ENCODE data around the gene NTM.

DNA sequence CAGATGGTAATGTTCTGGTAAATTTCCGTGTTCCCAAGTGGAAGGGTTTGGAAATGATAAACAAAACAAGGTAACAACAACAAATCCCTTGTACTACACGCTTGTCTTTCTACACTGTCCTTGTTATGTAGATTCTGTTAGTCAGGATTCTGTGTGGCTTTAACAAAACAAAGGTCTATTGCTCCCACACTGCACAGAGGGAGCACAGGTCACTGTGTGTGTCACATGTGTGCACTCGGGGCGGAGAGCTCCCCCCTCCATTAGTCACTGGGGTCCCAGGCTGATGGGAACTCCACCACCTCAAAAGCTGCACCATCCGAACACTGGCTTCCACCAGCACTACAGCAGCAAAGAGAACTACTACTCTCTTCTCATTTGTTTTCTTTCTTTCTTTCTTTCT is 227.9 kb downstream of the NTM start:
- TF ChIP-seq, protein P1, sequence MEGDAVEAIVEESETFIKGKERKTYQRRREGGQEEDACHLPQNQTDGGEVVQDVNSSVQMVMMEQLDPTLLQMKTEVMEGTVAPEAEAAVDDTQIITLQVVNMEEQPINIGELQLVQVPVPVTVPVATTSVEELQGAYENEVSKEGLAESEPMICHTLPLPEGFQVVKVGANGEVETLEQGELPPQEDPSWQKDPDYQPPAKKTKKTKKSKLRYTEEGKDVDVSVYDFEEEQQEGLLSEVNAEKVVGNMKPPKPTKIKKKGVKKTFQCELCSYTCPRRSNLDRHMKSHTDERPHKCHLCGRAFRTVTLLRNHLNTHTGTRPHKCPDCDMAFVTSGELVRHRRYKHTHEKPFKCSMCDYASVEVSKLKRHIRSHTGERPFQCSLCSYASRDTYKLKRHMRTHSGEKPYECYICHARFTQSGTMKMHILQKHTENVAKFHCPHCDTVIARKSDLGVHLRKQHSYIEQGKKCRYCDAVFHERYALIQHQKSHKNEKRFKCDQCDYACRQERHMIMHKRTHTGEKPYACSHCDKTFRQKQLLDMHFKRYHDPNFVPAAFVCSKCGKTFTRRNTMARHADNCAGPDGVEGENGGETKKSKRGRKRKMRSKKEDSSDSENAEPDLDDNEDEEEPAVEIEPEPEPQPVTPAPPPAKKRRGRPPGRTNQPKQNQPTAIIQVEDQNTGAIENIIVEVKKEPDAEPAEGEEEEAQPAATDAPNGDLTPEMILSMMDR (IDR thresholded peaks at IDR 0.05; ENCODE audit: low read depth, low read length): no peak
- TF ChIP-seq EZH2phosphoT487 (IDR thresholded peaks at IDR 0.05; ENCODE audit: low read depth): no peak

All from OCI-LY3 (cell line).